Nephron (organoid): ENCODE results near the gene GATD1.
A peak's percentile ranks its signal among the peaks of the same experiment; 100 is the strongest.

Experiments used
- H3K27ac Mint-ChIP-seq, 3 experiments: 2 replicates each; pipeline ENCODE4 v1.8.0; 2020; ENCODE audit warnings: mixed read lengths in 3 of 3, mild to moderate bottlenecking in 2 of 3, moderate library complexity in 1 of 3
- H3K27me3 Mint-ChIP-seq: 2 replicates; pipeline ENCODE4 v1.8.0; 2021; ENCODE audit warnings: low read depth, mild to moderate bottlenecking, moderate library complexity, mixed read lengths
- H3K36me3 Mint-ChIP-seq: 2 replicates; pipeline ENCODE4 v1.8.0; 2020; ENCODE audit warnings: low read depth, mixed read lengths
- H3K4me1 Mint-ChIP-seq: 2 replicates; pipeline ENCODE4 v1.8.0; 2020; ENCODE audit warnings: mixed read lengths
- H3K4me3 Mint-ChIP-seq, 3 experiments: 2 replicates each; pipeline ENCODE4 v1.8.0; 2020; ENCODE audit warnings: mild to moderate bottlenecking in 3 of 3, mixed read lengths in 3 of 3, moderate library complexity in 2 of 3
- H3K9me3 Mint-ChIP-seq: 2 replicates; pipeline ENCODE4 v1.8.0; 2020; ENCODE audit warnings: mixed read lengths
- CTCF ChIP-seq, 3 experiments: fragments of 200-600 bp; sonication (generic); IDR thresholded peaks; one replicate each; pipeline ENCODE4 v1.5.0; 2021; ENCODE audit warnings: antibody characterized with exemption in 3 of 3; ENCODE audit not compliant: unreplicated experiment in 3 of 3

The GATD1 gene

GRCh38 chr11:819129-819931 is 42.0 kb upstream of the GATD1 start:
- Mint-ChIP-seq H3K36me3 (no peaks in the 10 kb centered on the region), H3K27me3 (peaks cover 5% of the 10 kb centered on the region), H3K4me1 (peaks cover 4% of the 10 kb centered on the region), H3K27ac (no peak overlapping the region), H3K4me3 (peak overlapping the region; percentile 67 to 74 (median 74)), H3K9me3 (no peaks in the 10 kb centered on the region)
- TF ChIP-seq CTCF (IDR thresholded peaks at IDR 0.05; ENCODE audit: unreplicated experiment in 3 of 3) = no peak

GRCh38 chr11:818396-819128 is 41.3 kb upstream of the GATD1 start, which contains the start of gene PNPLA2:
PNPLA2 (plus strand) TSS chr11:818914; CDS start chr11:819719, 805 bp downstream.
- Mint-ChIP-seq H3K4me3 (peak within 1 kb of the TSS; percentile 80 to 89 (median 86)), H3K27me3 (peaks cover 5% of the 10 kb centered on the region), H3K36me3 (peaks cover 4% of the 10 kb centered on the region), H3K9me3 (no peaks in the 10 kb centered on the region), H3K4me1 (peaks cover 4% of the 10 kb centered on the region), H3K27ac (peak within 1 kb of the TSS in 1 of 3 experiments; percentile 67)
- TF ChIP-seq CTCF (IDR thresholded peaks at IDR 0.05; ENCODE audit: unreplicated experiment in 3 of 3) = no peak

GRCh38 chr11:816433-816779 is 39.1 kb upstream of the GATD1 start:
- Mint-ChIP-seq H3K4me3 (peak overlapping the region in 2 of 3 experiments; percentile 18 to 65), H3K36me3 (peaks cover 15% of the 10 kb centered on the region), H3K27me3 (peaks cover 5% of the 10 kb centered on the region), H3K9me3 (no peaks in the 10 kb centered on the region), H3K4me1 (peaks cover 7% of the 10 kb centered on the region), H3K27ac (no peak overlapping the region)
- TF ChIP-seq CTCF (IDR thresholded peaks at IDR 0.05; ENCODE audit: unreplicated experiment in 3 of 3) = no peak

- H3K4me3 Mint-ChIP-seq = peak overlapping the region in 2 of 3 experiments; percentile 18 to 65
- H3K36me3 Mint-ChIP-seq = peaks cover 21% of the 10 kb centered on the region
- no peak overlapping the region for H3K27ac Mint-ChIP-seq
Measured at GRCh38 chr11:815675-816432, 38.6 kb upstream of the GATD1 start.

More at GRCh38 chr11:815675-816432, 38.6 kb upstream of the GATD1 start:
- H3K9me3 Mint-ChIP-seq = no peaks in the 10 kb centered on the region
- TF ChIP-seq CTCF (IDR thresholded peaks at IDR 0.05; ENCODE audit: unreplicated experiment in 3 of 3) = no peak
- peaks cover 5% of the 10 kb centered on the region for H3K27me3 Mint-ChIP-seq
- peaks cover 13% of the 10 kb centered on the region for H3K4me1 Mint-ChIP-seq
